ENCODE data around the gene FKBP1A.
A peak's percentile ranks its signal among the peaks of the same experiment; 100 is the strongest.

Gene FKBP1A

DNA sequence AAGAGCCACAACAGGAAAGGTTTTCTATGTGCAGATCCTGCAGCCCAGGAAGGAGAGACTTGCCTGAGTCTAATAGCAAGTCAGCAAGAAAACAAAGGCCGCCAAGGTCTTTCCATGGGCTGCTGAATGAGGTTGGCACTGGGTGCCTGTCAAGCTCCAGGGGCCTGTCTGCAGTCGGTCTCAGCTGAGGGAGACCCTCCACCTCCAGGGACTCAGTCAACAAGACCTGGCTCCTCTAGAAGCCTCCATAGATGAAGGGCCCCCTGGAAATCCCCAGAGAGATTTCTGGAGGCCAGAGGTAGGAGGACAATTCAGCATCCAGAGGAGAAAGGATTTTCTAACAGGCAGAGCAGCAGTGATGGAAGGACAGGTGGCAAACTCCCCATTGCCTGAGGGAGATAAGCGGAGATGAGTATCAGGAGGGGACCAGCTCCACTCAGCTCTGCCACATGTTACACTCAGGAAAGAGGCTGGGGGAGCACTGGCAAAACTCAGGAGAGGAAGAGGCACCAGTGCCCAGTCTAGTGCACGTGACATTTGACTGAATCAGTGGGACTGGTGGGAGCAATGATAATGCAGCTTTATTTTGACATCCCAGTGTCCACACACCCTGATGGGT is 33.5 kb upstream of the FKBP1A start:
- no peaks in the 10 kb centered on the region for H3K9me3 Mint-ChIP-seq
- DNase-seq, result no peak
- no peak for ATAC-seq
- H3K4me1 Mint-ChIP-seq, result peaks cover 9% of the 10 kb centered on the region
- H3K4me3 Mint-ChIP-seq, result no peak overlapping the region
- no peaks in the 10 kb centered on the region for H3K27me3 Mint-ChIP-seq
- H3K36me3 Mint-ChIP-seq (ENCODE audit: low read depth), result no peaks in the 10 kb centered on the region
- H3K27ac Mint-ChIP-seq, result no peak overlapping the region

DNA sequence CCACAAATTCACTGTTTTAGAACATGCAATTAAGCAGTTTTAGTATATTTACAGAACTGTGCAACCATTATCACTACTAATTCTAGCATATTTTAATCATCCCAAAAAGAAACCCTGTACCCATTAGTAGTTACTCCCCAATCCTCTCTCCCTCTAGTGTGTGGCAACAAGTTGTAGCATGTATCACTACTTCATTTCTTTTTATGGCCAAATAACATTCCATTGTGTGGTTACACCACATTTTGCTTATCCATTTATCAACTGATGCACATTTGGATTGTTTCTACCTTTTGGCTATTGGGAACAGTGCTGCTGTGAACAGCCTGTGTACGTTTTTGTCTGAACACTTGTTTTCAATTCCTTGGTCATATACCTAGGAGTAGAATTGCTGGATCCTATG is 31.5 kb upstream of the FKBP1A start:
- no peaks in the 10 kb centered on the region for H3K36me3 Mint-ChIP-seq (ENCODE audit: low read depth)
- peaks cover 5% of the 10 kb centered on the region for H3K9me3 Mint-ChIP-seq
- no peaks in the 10 kb centered on the region for H3K27me3 Mint-ChIP-seq
- peaks cover 7% of the 10 kb centered on the region for H3K4me1 Mint-ChIP-seq
- H3K27ac Mint-ChIP-seq, result no peak overlapping the region
- no peak for ATAC-seq
- no peak overlapping the region for H3K4me3 Mint-ChIP-seq
- no peak for DNase-seq

DNA sequence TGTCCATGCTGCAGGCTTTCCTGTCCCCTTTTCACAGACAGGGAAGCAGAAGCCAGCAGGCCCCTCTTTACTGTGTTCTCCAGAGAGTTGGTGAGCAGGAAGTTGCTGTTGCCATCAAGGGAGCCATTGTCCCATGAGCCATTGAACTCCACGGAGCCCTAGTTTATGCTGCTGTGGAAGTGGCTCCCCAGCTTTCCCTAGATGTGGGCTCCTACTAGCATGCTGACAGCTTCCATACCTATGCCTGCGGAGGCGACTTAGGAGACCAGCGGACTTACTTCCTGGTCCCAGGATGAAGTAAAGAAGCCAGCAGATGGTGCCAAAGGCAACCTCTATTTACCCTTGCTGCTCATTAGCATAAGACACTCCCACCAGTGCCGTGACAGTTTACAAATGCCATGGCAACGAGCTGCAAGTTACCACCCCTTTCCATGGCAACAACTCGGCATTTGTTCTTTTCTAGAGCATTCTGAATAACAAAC is 30.8 kb upstream of the FKBP1A start:
- no peak for ATAC-seq
- no peak overlapping the region for H3K4me3 Mint-ChIP-seq
- H3K36me3 Mint-ChIP-seq (ENCODE audit: low read depth), result no peaks in the 10 kb centered on the region
- H3K4me1 Mint-ChIP-seq, result peaks cover 7% of the 10 kb centered on the region
- DNase-seq, result no peak
- H3K9me3 Mint-ChIP-seq, result peaks cover 9% of the 10 kb centered on the region
- no peaks in the 10 kb centered on the region for H3K27me3 Mint-ChIP-seq
- H3K27ac Mint-ChIP-seq, result no peak overlapping the region

DNA sequence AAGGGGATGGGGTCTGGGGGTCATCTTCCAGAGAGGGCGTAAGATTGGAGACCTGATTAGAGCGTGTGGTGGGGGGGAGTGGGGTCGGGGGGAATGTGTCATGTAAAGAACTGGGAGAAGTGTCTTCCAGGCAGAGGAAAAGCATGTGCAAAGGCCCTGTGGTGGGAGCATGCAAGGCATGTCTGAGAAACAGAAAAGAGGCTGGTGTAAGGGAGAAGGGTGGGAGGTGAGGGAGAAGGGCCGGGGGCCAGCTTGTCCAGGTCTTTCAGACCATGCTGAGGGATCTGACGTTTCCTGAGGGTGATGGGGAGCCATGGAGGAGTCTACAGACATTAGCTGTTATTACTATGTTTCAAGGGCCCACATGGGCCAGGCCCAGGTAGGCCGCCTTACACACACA is 30.4 kb upstream of the FKBP1A start:
- no peaks in the 10 kb centered on the region for H3K27me3 Mint-ChIP-seq
- peaks cover 7% of the 10 kb centered on the region for H3K4me1 Mint-ChIP-seq
- H3K9me3 Mint-ChIP-seq, result peaks cover 9% of the 10 kb centered on the region
- no peak overlapping the region for H3K27ac Mint-ChIP-seq
- no peak overlapping the region for H3K4me3 Mint-ChIP-seq
- ATAC-seq (no peak), DNase-seq (no peak)
- H3K36me3 Mint-ChIP-seq (ENCODE audit: low read depth), result no peaks in the 10 kb centered on the region

DNA sequence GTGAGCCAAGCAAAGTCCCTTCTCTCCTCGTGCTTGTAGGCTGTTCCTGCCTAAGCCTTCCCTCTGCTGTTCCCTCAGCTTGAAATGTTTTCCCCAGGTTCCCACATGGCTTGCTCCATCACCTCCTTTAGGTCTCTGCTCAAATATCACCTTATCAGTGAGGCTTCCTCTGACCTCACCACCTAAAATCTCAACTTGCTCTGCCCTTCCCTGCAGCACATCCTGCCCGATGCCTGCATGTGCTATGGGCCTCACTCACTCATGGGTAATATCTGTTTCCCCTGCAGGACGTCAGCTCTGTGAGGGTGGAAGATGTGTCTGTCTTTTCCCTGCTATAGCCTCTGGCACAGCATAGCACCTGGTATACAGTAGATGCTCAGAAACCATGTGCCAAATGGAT is 29.9 kb upstream of the FKBP1A start:
- H3K36me3 Mint-ChIP-seq (ENCODE audit: low read depth), result no peaks in the 10 kb centered on the region
- no peak overlapping the region for H3K4me3 Mint-ChIP-seq
- peaks cover 9% of the 10 kb centered on the region for H3K9me3 Mint-ChIP-seq
- peaks cover 7% of the 10 kb centered on the region for H3K4me1 Mint-ChIP-seq
- no peaks in the 10 kb centered on the region for H3K27me3 Mint-ChIP-seq
- no peak for DNase-seq
- no peak for ATAC-seq
- H3K27ac Mint-ChIP-seq, result no peak overlapping the region

DNA sequence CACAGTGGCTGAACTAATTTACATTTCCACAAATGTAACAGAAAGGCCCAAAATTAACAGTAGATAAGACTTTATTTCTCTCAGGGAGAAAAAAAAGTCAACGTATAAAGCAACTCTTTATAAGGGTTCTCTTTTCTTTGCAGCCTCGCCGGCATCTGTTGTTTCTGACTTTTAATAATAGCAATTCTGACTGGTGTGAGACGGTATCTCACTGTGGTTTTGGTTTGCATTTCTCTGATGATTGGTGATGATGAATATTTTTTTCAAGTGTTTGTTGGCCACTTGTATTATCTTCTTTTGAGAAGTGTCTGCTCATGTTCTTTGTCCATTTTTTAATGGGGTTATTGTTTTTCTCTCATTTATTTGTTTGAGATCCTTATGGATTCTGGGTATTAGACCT is 27.2 kb upstream of the FKBP1A start:
- no peaks in the 10 kb centered on the region for H3K27me3 Mint-ChIP-seq
- H3K36me3 Mint-ChIP-seq (ENCODE audit: low read depth), result no peaks in the 10 kb centered on the region
- no peak overlapping the region for H3K4me3 Mint-ChIP-seq

DNA sequence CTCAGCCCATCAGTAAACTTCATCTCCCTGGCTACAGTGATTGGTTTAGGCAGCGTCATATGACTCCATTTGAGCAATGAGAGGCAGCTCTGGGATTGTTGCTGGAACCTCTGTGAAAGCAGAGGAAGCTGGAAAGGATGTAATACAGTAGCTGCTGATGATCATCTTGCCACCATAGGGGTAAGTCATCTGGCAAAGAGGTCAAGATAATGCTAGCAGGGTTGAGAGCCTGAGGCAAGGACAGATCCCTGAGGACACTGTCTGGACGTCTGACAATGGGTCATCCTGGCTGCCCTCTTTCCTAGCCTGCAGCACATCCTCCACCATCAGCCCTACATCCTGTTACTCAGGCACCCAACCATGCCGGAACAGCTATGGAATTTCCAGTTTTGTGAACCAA is 25.5 kb upstream of the FKBP1A start:
- H3K27ac Mint-ChIP-seq, result no peak overlapping the region
- H3K9me3 Mint-ChIP-seq, result peaks cover 9% of the 10 kb centered on the region
- H3K4me3 Mint-ChIP-seq, result no peak overlapping the region
- DNase-seq (no peak), ATAC-seq (no peak)
- no peaks in the 10 kb centered on the region for H3K36me3 Mint-ChIP-seq (ENCODE audit: low read depth)
- H3K27me3 Mint-ChIP-seq, result no peaks in the 10 kb centered on the region
- H3K4me1 Mint-ChIP-seq, result peaks cover 8% of the 10 kb centered on the region

More for the DNA sequence above, 27.2 kb upstream of the FKBP1A start:
- no peak for DNase-seq
- ATAC-seq, result no peak
- Mint-ChIP-seq H3K9me3 (peaks cover 9% of the 10 kb centered on the region), H3K4me1 (peaks cover 8% of the 10 kb centered on the region), H3K27ac (no peak overlapping the region)

DNA sequence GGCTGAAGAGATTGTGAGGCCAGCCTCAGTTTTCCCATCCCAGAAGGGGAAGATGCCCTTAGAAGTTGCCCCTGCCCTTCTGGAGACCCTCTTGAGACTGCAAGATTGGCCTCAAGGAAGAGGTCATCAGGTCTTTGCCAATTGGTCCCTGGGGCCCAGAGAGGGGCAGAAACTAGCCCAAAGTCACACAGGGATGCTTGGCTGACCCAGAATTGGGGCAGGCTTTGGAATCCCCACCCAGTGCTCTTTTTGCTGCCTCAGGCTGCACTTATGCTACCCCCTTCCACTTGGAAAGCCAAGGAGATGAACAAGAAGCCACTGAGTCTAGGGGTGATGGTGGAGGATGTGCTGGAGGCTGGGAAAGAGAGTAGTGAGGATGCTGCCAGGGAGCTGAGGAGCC is 24.9 kb upstream of the FKBP1A start:
- Mint-ChIP-seq H3K9me3 (peaks cover 9% of the 10 kb centered on the region), H3K27ac (no peak overlapping the region), H3K4me3 (no peak overlapping the region), H3K36me3 (ENCODE audit: low read depth) (no peaks in the 10 kb centered on the region), H3K27me3 (peaks cover 3% of the 10 kb centered on the region), H3K4me1 (peaks cover 8% of the 10 kb centered on the region)
- no peak for ATAC-seq
- no peak for DNase-seq

DNA sequence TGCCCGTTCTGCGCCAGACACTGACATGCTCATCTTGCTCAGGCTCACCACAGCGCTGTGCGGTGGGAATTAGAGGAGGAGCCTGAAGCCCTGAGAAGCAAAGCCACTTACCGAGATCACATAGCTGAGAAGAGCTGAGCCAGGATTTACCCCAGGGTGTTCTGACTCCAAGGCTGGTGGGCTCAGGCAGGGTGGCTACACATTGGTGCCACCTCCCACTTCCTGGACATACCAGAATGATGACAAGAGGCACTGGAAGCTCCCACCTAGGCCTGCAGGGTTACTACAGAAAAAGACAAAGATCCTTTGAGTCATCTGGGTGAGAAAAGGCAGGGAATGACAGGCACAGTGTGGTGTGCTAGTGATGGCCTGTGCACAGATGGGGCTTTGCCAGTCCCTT is 24.4 kb upstream of the FKBP1A start:
- peaks cover 8% of the 10 kb centered on the region for H3K4me1 Mint-ChIP-seq
- H3K36me3 Mint-ChIP-seq (ENCODE audit: low read depth), result no peaks in the 10 kb centered on the region
- H3K27ac Mint-ChIP-seq, result no peak overlapping the region
- H3K9me3 Mint-ChIP-seq, result peaks cover 9% of the 10 kb centered on the region
- no peak for ATAC-seq
- H3K27me3 Mint-ChIP-seq, result peaks cover 3% of the 10 kb centered on the region
- DNase-seq, result no peak
- H3K4me3 Mint-ChIP-seq, result no peak overlapping the region

DNA sequence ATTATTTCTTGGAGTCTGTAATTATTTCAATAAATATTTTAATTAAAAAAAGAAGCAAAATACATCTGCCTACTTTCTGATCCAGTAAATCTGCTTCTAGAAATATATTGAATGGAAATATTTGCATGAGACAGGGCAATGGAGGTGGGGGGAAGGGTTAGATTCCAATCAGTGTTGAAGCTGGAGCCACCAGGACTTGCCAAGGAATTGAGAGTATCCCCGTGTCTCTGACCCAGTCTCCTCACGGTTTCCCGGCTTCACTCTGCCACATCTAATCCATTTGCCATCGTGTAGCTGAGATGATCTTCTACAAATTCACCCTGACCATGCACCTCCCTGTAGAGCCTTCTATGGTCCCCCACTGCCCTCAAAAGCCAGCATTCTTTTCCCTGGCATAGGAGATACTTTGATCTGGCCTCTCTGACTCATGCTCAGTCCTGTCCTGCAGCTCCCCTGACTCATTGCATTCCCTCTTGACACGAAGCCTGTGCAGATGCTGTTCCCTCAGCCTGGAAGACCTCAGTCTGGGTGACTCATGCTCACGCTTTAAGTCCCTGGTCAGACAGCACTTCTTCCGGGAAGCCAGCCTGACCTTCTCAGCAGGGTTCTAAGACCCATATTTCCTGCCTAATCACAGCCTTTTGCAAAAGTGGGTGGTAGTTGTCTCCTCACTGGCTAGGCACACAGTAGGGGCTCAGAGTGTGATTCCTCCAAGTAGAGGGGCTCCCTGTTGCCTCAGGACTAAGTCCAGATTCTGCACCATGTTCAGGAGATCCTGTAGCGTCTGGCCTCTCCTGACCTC is 23.0 kb upstream of the FKBP1A start:
- Mint-ChIP-seq H3K27ac (no peak overlapping the region), H3K36me3 (ENCODE audit: low read depth) (no peaks in the 10 kb centered on the region), H3K27me3 (peaks cover 6% of the 10 kb centered on the region), H3K4me3 (no peak overlapping the region), H3K4me1 (peaks cover 8% of the 10 kb centered on the region), H3K9me3 (peaks cover 9% of the 10 kb centered on the region)
- DNase-seq (peak; percentile 16), ATAC-seq (peak; percentile 87)

DNA sequence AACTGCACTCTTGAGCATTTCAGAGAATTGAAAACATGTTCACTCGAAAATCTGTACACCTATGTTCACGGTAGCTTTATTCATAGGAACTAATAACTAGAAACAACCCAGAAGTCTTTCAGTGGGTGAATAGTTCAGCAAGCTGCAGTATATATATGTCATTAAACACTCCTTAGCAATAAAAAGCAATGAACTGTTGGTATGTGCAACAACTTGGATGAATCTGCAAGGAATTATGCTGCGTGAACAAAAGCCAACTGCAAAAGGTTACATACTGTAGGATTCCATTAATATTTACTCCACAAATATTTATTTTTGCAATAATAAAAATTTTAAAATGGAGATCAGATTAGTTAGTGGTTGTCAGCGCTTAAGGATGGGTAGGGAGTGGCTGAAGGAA is 22.1 kb upstream of the FKBP1A start:
- H3K4me1 Mint-ChIP-seq, result peaks cover 8% of the 10 kb centered on the region
- peaks cover 9% of the 10 kb centered on the region for H3K27me3 Mint-ChIP-seq
- DNase-seq (no peak), ATAC-seq (no peak)
- no peaks in the 10 kb centered on the region for H3K36me3 Mint-ChIP-seq (ENCODE audit: low read depth)
- H3K4me3 Mint-ChIP-seq, result no peak overlapping the region
- no peak overlapping the region for H3K27ac Mint-ChIP-seq
- peaks cover 9% of the 10 kb centered on the region for H3K9me3 Mint-ChIP-seq

DNA sequence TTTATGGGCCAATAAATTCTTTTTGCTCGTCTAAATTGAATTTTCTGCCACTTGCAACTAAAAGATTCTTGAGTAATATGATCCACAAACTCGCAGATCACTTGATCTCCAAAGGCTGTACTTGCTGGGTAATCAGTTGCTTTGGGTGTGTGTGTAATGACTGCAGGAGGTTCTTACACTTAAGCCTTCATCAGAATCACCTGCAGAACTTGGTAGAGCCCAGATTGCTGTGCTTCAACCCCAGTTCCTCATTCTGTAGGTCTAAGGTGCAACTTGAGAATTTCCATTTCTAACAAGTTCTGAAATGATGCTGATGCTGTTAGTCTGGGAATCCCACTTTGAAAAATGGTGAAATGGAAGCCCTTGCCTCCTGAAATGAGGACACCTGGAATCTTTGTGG is 12.9 kb upstream of the FKBP1A start:
- H3K9me3 Mint-ChIP-seq, result peaks cover 9% of the 10 kb centered on the region

DNA sequence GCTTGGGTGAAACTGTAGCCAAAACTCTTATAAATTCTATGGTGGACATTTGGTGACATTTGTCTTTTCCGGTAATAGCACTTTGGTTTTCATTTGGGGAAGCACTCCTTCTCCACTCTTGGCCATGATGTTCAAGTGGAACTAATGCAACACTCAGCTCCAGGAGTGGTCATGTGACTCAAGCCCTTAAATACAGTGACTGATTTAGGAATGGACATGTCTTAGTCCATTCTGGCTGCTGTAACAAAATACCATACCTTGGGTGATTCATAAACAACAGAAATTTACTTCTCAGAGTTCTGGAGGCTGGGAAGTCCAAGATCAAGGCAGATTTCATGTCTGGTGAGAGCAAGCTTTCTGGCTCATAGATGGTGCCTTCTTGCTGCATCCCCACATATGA is 10.8 kb upstream of the FKBP1A start:
- no peak for ATAC-seq
- peaks cover 8% of the 10 kb centered on the region for H3K4me1 Mint-ChIP-seq
- H3K27ac Mint-ChIP-seq, result no peak overlapping the region
- no peak overlapping the region for H3K4me3 Mint-ChIP-seq
- H3K36me3 Mint-ChIP-seq (ENCODE audit: low read depth), result no peaks in the 10 kb centered on the region
- H3K9me3 Mint-ChIP-seq, result peaks cover 9% of the 10 kb centered on the region
- no peak for DNase-seq
- no peaks in the 10 kb centered on the region for H3K27me3 Mint-ChIP-seq

More for the DNA sequence above, 12.9 kb upstream of the FKBP1A start:
- no peak for DNase-seq
- H3K27me3 Mint-ChIP-seq, result peaks cover 5% of the 10 kb centered on the region
- H3K36me3 Mint-ChIP-seq (ENCODE audit: low read depth), result no peaks in the 10 kb centered on the region
- H3K4me3 Mint-ChIP-seq, result no peak overlapping the region
- peaks cover 8% of the 10 kb centered on the region for H3K4me1 Mint-ChIP-seq
- H3K27ac Mint-ChIP-seq, result no peak overlapping the region
- no peak for ATAC-seq

DNA sequence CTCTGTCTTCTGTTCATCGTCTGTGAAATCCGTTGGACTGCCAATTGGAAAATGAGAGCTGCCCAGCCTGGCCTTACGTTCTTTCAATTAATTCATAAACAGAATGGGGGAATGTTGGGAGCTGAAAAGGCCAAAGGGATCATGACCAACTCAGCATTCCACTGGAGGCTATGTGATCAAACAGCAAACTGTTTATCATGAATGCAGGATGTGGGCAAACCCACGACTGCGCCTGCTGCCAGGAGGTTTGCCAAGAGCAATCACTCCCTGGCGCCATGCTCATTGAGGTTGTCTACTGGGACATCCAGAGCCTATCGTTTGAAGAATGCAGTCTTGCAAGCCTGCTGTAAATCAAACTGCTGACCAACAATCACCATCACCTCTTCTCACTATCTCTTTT is 9.3 kb upstream of the FKBP1A start:
- H3K9me3 Mint-ChIP-seq, result peaks cover 9% of the 10 kb centered on the region
- DNase-seq (no peak), ATAC-seq (no peak)
- H3K27ac Mint-ChIP-seq, result no peak overlapping the region
- H3K27me3 Mint-ChIP-seq, result no peaks in the 10 kb centered on the region
- H3K4me3 Mint-ChIP-seq, result no peak overlapping the region
- H3K4me1 Mint-ChIP-seq, result peaks cover 8% of the 10 kb centered on the region
- H3K36me3 Mint-ChIP-seq (ENCODE audit: low read depth), result no peaks in the 10 kb centered on the region

DNA sequence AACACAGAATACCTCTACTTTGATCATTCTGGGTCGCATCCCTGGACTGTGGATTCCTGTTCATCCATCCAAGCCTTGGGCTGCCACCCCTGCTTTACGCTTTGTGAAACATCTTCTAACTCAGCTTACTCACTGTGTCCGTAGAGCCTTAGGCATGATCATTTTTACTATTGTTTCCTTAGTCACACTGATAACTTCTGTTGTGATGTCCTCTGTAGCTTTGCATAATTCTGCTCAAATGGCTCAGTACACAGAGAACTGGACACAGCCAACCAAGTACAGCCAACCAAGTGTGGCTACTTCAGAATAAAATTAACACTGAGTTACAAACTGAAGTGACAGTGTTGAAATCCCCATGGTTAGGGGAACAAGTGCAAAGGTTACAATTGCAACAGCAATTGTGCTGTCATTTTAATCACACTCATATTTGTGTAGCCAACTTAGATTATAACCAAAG is 8.6 kb upstream of the FKBP1A start:
- Mint-ChIP-seq H3K36me3 (ENCODE audit: low read depth) (no peaks in the 10 kb centered on the region), H3K4me3 (no peak overlapping the region), H3K27me3 (no peaks in the 10 kb centered on the region), H3K4me1 (peaks cover 8% of the 10 kb centered on the region), H3K9me3 (peaks cover 9% of the 10 kb centered on the region), H3K27ac (no peak overlapping the region)
- no peak for ATAC-seq
- DNase-seq, result no peak
